SIG-M5 treated with dmso at 0.1 percent for 504 hours (cell line): ENCODE measurements around the gene RPS6KA1.
"Not testable (repeated sequence)": the region's sequence is repeated elsewhere in the genome, so short reads cannot be mapped to it uniquely, and the experiment has no call there.

Experiments used
- DNase-seq: peaks from one replicate; lab custom pipeline; 2025; ENCODE audit not compliant: unreplicated experiment; lab: John Stamatoyannopoulos, UW

Gene RPS6KA1

DNA sequence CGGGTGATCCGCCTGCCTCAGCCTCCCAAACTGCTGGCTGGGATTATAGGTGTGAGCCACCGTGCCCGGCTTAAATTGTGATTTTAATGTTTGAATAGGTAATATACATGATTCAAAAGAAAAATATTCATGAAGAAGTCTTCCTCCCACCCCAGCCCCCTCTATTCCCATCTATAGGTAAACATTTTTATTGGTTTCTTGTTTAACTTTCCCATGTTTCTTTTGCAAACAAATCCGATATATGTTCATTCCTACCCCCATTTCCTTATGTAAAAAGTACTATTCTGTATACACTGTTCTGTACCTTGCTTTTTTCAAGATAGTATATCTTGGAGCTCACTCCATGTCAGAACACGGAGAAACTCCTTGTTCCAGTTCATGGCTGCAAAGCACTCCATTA, 23.2 kb downstream of the RPS6KA1 start:
- DNase-seq = no peak

DNA sequence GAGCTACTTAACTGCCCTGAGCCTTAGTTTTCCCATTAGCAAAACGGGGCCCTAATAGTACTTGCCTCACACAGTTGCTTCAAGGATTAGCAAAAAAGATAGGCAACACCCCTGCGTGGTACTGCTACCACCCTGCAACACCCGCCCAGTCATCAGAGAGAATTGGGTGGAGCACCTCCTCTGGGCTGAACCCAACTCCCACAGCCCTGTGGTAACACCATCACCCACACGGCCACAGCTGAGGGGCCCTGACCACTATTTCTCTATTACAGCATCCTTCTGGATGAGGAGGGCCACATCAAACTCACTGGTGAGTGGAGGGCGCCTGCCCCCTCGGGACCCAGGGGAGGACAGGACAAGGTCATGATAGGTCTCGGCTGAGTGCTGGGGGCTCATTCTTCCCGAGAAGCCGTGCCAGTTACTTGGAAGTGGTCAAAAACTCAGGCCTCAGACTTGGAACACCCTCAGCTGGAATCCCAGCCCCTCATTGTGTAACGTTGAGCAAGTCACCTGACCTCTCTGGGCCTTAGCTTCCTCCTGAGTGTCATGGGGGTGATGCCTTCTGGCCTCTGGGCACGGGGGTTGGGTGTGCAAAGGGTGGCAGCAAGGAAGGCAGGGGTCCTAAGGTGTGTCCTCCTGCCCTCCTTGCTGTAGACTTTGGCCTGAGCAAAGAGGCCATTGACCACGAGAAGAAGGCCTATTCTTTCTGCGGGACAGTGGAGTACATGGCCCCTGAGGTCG, 24.6 kb downstream of the RPS6KA1 start:
- peak; percentile 73 for DNase-seq

DNA sequence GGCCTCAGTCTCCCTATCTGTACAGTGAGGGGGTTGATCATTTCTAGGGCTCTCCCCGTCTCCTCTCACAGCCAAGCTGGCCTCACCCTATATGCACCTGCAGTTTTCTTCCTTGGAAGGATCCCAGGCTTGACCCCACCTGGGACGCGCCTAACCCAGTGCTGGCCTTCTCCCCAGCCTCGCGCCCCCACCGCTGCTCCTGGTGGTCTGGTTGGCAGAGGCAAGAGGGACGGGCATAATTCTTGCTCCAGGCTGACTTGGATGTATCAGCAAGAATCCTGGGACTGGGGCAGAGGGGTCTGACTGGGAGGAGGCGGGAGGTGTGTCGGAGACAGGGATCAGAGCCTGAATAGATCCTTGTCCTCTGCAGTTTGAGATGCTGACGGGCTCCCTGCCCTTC, 25.2 kb downstream of the RPS6KA1 start:
- no peak for DNase-seq

DNA sequence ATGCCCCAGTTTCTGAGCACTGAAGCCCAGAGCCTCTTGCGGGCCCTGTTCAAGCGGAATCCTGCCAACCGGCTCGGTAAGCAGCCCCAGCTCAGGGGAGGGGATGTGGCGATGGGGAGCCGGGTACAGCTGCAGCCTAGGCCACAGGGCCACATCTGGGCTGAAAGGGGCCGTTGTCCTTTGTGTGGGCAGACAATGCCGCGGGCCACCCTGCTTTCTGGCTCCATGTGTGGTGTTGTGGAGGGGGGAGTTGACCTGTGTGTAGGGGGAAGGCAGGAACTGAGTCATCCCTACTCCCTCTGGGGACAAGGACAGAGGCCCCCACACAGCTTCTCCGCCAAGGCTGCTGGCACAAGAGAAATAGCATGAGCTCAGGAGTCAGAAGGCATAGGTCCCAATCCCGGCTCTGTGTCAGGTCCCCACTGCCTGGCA, 26.0 kb downstream of the RPS6KA1 start:
- peak; percentile 30 for DNase-seq

DNA sequence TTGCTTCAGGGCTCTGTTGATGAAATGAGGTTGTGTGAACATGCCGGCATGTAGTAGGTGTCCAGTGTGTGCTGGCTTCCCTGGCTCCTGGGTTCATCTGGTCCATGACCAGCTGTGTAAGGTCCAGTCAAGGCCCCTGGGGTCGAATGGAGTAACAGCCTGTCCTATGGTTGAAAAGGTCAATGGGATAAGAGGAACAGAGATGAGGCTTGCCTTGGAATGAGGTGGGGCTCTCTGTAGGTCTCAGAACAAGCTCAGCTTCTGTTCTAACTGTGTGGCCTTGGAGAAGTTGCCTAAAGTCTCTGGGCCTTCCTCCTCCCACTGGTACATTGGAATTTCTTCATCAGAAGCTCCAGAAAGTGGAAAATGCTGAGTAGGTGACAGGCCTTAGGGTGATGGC, 26.6 kb downstream of the RPS6KA1 start:
- no peak for DNase-seq

DNA sequence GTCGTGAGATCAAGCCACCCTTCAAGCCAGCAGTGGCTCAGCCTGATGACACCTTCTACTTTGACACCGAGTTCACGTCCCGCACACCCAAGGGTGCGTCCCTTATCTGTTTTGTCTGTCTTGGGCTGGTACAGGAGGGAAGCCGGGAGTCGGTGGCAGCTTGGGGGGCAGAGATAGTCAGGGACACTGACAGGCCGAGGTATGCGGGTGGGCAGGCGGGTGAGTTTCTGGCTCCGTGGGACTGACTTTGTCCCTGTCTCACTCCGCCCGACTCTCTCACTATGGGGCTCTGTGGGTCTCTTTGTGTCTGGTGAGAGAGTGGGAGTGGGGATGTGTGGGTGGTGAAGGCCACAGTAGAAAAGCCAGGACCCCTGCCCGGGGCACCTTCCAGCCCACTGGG, 27.4 kb downstream of the RPS6KA1 start:
- no peak for DNase-seq

DNA sequence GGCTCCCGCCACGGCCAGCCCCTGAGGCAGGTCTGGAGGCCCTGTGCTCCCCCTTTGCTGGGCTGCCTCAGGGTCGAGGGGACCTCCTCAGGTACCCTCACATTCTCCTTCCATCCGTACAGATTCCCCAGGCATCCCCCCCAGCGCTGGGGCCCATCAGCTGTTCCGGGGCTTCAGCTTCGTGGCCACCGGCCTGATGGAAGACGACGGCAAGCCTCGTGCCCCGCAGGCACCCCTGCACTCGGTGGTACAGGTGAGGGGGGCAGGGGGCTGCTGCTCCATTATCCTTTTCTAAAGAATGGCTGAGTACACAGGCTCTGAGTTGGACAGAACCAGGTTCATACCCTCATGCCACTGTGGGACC, 29.1 kb downstream of the RPS6KA1 start:
- no peak for DNase-seq

DNA sequence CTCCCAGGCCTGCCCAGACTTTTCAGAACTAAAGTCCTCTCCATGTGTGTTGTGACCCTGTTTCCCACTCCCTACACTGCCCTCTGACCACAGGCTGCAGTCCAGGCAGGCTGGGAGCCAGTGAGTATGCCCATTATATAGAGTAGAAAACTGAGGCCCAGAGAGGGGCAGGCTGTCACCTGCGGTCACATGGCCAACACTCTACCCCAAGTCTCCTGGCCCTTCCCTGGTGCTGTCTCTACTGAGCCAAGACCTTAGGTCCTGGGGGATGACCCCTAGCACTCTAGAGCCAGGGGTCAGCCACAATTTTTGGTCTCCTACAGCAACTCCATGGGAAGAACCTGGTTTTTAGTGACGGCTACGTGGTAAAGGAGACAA, 30.8 kb downstream of the RPS6KA1 start:
- no peak for DNase-seq

DNA sequence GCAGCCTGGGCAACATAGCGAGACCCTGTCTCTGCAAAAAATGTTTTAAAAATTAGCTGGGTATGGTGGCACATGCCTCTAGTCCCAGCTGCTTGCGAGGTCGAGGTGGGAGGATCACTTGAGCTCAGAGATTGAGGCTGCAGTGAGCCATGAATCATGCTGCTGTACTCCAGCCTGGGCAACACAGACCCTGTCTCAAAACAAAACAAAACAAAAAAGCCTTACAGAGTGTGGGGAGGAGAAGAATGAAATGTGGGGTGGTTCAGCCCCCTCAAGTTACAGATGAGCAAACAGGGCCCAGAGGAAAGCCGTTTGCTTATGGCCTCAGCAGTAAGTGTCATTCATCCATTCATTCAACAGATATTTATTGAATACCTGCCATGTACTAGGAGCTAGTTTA, 40.7 kb downstream of the RPS6KA1 start:
- no peak for DNase-seq

DNA sequence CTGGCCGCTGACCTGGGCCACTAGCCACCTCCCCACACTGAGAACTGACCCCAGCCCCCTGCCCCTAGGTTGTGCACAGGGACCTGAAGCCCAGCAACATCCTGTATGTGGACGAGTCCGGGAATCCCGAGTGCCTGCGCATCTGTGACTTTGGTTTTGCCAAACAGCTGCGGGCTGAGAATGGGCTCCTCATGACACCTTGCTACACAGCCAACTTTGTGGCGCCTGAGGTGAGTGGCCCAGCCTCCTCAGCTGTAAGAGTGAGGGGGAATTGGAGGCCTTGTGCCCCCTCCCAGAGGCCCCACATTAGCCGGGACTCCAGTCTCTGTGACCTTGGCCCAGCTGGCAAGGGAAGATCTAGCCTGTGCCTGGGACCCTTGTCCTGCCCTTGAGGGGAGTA, 41.8 kb downstream of the RPS6KA1 start:
- DNase-seq = no peak

DNA sequence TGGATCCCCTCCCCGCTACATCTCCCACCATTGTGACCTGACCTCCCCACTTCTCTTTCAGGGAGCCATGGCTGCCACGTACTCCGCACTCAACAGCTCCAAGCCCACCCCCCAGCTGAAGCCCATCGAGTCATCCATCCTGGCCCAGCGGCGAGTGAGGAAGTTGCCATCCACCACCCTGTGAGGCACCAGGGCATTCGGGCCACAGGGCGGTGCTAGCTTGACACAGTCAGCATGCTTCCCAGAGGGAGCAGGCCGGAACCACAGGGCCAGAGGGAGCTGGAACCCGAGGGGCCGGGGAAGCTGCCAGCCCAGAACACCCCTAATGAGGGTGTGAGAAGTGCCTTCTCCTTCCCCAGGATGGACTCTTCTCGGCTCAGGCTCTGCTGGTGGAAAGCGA, 44.5 kb downstream of the RPS6KA1 start:
- no peak for DNase-seq

DNA sequence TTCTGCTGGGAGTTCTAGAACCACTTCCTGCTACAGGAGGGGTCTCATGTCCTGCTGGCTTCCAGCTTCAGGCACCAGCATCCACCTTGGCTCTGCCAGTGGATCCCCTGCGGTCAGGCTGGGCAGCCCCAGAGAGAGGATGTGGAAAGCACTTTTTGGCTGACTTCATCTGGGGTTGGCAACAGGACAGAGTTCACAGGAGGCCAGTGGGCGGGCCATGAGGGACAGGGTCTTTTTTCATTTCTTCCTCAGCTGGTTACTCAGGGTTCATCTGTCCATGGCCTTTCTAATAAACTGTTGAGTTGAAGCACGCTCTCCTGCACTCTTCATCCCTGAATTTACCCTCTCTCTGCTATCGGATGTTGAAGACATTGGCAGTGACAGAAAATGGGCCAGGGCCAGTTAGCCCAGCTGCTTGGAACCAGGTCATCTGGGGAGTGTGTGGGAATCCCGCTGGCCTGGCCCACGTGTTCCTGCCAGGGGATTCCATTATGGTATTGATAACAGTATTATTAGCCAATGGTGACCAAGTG, 45.2 kb downstream of the RPS6KA1 start:
- DNase-seq = no peak

DNA sequence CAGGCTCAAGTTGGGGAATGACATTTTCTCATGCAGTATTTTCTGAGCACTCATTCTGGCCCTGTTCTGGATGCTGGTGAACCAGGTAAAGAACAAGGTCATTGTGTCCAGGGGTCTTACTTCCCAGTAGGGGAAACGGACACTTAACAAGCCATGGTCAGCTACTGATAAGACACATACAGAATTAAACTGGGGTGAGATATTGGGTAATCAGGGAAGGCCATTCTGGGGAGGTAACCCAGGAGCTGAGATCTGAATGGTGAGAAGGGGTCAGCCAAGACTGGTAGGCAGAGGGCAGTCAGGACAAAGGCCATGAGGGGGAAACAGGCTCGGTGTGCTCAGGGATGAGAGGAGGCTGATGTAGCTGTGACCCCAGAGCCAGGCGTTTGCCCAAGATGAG, 45.8 kb downstream of the RPS6KA1 start:
- no peak for DNase-seq

DNA sequence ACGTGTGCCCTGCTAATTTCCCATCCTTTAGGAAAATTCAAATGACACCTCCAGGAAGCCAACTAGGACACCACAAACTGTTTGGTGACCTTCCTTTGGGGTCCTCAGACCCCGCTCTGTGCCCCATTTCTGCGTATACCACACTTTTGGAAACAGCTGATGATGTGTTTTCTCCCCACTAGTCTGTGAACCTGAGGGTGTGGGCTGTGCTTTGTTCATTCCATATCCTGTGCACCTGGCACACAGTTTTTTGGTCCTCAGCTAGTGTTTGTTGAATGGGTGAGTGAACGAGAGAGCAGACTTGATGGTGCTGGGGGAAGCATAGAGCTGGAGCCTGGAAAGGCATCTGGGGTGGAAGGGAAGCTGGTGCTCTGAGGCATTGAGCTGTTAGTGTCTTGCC, 48.6 kb downstream of the RPS6KA1 start:
- DNase-seq = no peak

DNA sequence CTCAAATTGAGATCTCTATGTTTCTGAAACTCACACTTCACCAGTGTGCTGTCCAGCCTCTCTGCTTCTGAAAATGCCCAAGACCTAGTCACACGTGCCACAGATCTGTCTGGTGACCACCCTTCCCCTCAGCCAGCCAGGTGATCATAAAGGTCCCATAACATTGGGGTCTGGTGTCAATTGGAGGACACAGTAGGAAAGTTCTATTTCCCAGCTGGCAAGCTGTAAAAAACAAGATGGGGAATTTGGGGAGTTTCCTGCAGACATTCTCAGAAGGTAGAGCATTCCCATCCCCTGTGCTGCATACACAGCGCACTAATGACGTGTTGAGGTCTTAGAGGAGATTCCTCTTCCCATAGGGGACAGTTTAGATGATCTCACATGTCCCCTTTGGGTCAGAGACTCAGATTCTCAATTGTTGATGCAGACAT, 50.1 kb downstream of the RPS6KA1 start:
- DNase-seq = no peak

DNA sequence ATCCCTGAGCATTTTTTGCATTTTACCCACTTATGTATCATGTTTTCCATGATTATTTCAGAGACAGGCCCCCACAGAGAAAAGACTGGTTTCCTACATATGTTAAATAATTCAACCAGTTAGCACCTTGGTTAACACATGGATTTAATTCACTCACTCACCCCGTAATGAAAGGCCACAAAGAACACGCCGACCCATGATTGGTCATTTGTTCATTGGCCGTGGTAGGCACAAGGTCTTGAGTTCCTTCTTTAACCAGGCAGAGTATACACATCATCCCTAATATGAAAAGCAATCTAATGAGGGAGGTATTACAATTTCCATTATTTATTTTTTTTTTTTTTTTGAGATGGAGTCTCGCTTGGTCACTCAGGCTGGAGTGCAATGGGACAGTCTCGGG, 50.6 kb downstream of the RPS6KA1 start:
- DNase-seq = no peak

DNA sequence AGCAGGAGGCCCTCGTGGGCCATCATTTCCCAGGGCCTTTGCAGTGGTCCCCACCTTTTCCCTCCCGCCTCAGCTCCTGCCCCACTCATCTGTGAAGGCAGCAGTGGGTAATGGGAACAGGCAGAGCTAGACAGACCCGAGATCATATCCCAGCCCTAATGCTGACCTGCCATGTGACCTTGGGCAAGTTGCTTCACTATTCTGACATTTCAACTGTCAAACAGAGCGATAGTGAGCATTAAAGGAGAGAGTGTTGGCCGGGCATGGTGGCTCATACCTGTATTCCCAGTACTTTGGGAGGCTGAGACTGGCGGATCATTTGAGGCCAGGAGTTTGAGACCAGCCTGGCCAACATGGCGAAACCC, 51.7 kb downstream of the RPS6KA1 start:
- no peak for DNase-seq

DNA sequence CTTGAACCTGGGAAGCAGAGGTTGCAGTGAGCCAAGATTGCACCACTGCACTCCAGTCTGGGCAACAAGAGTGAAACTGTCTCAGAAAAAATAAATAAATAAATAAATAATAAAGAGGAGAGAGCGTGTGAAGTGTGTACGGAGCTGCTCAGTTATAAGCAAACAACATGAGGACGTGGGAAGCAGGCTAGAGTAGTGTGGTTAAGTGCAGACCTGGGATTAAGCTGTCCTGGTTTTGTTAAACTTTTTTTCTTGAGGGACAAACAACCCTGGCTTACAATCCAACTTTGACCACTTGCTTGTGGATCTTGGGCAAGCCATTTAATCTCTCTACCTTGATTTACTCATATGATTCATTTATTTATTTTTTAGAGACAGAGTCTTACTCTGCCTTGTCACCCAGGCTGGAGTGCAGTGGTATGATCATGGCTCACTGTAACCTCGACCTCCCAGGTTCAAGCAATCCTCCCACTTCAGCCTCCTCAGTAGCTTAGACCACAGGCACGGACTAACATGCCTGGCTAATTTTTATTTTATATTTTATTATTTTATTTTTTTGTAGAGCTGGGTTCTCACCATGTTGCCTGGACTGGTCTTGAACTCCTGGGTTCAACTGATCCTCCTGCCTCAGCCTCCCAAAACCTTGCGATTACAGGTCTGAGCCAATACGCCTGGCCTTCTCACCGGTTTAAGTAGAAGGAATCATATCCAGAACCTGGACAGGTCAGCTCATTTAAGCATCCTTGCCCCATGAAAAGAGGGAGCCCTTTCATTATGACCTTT, 52.7 kb downstream of the RPS6KA1 start:
- DNase-seq = no peak

DNA sequence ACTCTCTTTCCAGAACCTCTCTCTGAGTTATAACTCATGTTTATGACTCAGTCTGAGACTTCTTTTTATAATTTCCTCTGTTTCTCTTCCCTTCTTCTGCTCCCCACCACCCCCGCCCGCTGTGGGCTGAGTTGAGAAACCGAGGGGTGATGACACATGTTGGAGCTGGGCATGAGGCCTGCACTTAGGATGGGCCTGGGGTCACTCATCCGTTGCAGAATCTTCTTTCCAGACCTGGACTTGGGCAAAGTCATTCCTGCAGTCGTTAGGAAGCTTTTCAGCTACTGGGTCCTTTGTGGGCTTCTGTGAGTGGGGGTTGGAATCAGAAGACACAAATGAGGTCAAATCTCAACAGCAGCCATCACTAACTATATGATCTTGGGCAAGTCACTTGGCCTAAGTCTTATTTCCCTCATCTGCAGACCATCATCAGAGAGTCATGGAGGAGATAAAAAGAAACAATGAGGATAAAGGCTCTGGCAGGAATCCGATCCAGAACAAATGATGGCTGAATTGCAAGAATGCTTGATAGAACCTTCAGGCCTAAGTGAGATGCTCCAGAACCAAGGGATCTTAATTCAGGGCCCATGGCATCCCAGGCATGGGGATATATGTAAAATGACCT, 53.4 kb downstream of the RPS6KA1 start:
- peak; percentile 88 for DNase-seq

DNA sequence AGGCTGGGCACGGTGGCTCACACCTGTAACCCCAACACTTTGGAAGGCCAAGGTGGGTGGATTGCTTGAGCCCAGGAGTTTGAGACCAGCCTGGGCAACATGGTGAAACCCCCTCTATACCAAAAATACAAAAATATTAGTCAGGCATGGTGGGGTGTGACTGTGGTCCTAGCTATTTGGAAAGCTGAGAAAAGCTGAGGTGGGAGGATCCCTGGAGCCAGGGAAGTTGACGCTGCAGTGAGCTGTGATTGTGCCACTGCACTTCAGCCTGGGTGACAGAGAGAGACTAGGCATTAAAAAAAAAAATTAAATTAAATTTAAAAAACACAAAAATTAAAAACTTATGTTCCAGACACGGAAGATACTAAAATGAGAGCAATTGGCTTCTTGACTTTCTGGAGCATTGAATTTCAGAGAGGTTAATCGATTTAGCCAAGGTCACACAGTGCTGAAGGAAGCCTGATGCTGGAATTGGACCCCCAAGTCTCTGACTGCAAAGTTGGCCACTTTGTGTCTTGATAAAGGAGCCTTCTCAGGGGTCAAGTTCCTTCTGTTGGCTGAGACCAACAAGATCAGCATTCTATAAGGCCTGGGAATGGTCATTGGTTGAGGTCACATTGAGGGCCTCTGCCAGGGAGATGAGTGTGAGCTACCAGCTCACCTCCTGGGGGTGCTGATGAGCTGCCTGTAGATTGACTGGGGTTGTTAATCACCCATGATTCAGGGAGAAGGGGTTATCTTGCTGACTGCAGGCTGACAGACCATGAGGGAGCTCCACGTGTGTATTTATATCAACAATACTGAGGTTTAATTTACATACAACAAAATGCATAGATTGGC, 54.3 kb downstream of the RPS6KA1 start:
- peak; percentile 21 for DNase-seq

DNA sequence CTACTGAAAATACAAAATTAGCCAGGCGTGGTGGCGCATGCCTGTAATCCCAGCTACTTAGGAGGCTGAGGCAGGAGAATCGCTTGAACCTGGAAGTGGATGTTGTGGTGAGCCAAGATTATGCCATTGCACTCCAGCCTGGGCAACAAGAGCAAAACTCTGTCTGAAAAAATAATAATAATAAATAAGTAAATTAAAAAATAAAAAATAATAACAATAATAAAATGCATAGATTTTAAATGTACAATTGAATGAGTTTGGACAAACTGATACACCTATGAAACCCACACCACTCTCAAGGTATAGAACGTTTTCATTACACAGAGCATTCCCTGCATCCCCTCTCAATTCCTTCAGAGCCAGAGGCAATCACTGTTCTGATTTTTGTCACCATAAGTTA, 55.0 kb downstream of the RPS6KA1 start:
- not testable (repeated sequence) for DNase-seq
